GM12892 (cell line): ENCODE measurements around the gene FLNB.

Experiments
- DNase-seq: peaks from one replicate; pipeline ENCODE4 v3.0.0; 2011; ENCODE audit not compliant: insufficient read length
- FAIRE-seq: peaks from 2 replicates; lab custom pipeline; 2011; peaks lifted over from hg19 to GRCh38; lab: Jason Lieb, UNC
- POLR2A ChIP-seq: IDR thresholded peaks from 2 replicates; pipeline ENCODE4 v1.6.1; 2011; ENCODE audit warnings: low read depth, low read length, control low read depth
- POLR2AphosphoS5 ChIP-seq: IDR thresholded peaks from 2 replicates; pipeline ENCODE4 v1.6.1; 2011; ENCODE audit warnings: low read depth, low read length, control low read depth
- TAF1 ChIP-seq: IDR thresholded peaks from 2 replicates; pipeline ENCODE4 v1.6.1; 2011; ENCODE audit warnings: low read depth, mild to moderate bottlenecking, control low read depth, low read length, borderline replicate concordance

FLNB gene

DNA sequence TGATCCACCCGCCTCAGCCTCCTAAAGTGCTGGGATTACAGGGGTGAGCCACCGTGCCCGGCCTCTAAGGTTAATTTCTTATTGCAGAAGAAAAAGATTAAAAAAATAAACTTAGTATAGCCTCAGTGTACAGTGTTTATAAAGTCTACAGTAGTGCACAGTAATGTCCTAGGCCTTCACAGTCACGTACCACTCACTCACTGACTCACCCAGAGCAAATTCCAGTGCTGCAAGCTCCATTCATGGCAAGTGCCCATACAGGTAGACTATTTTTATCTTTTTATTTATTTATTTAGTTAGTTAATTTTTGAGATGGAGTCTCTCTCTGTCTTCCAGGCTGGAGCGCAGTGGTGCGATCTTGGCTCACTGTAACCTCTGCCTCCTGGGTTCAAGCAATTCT, 3.2 kb upstream of the FLNB start:
- no peak for TF ChIP-seq POLR2AphosphoS5
- TF ChIP-seq POLR2A, result no peak
- TF ChIP-seq TAF1, result no peak
- no peak for FAIRE-seq
- DNase-seq, result no peak

DNA sequence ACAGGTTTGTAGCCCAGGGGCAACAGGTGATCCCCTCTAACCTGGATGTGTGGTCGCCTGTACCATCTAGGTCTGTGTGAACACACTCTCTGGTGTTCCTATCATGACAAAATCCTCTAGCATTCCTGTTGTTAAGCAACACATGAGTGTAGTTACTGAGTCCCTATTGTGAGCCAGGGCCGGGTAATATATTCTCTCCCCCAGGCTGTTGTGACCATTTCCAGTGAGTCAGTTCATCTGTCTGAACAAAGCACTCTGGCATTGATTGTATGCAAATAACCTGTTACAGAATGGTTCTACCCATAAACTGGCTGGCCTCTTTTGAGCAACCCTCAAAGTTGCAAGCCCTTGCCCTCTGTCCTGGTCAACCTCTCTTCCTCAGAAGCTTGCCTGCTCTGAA, 2.6 kb upstream of the FLNB start:
- no peak for DNase-seq
- FAIRE-seq, result no peak
- TF ChIP-seq POLR2AphosphoS5 (no peak), POLR2A (no peak), TAF1 (no peak)

DNA sequence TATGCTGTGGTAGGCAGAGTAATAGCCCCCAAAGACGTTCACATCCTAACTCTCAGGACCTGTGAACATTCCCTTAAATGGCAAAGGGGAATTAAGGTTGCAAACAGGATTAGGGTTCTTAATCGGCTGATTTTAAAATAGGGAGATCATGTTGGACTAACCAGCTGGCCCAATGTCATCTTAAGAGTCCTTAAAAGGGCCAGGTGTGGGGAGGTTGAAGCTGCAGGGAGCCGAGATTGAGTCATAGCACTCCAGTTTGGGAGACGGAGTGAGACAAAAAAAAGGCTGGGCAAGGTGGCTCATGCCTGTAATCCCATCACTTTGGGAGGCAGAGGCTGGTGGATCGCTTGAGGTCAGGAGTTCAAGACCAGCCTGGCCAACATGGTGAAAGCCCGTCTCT, 1.6 kb upstream of the FLNB start:
- no peak for FAIRE-seq
- no peak for TF ChIP-seq POLR2A
- TF ChIP-seq TAF1, result no peak
- no peak for TF ChIP-seq POLR2AphosphoS5
- no peak for DNase-seq

DNA sequence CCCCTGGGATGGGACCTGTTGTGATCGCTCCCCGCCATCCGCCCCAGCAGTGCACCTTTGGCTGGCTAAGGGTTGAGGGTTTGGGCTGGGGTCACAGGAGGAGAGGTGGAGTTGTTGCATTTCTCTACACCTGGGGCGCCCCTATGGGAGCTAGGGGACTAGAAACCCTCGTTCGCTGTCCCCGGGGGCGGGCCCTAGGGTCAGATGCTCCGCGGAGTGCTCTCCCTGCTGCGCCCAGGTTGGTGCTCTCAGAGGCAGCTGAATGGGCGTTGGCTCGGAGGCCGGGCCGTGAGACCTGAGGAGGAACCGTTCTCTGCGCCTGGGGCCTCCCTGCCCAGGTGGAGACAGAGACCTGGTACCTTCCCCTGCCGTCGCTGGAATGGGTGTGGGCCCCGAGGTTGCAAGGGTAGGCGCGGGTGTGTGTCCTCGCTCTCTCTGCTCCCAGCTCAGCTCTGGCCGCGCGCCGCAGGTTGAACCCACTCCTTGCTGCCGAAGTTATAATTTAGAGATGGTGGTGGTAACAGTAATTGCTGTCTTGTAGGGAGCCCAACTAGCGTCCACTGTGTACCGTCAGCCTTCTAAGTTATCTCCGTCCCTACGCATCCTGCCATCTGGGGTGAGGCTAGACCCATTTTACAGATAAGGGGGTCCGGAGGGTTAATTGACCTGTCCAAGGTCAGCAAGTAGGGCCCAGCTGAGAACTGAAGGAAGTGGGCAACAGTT, 965 bp downstream of the FLNB start:
- DNase-seq (peak; percentile 48), FAIRE-seq (no peak)
- TF ChIP-seq POLR2A (no peak), POLR2AphosphoS5 (no peak), TAF1 (no peak)

DNA sequence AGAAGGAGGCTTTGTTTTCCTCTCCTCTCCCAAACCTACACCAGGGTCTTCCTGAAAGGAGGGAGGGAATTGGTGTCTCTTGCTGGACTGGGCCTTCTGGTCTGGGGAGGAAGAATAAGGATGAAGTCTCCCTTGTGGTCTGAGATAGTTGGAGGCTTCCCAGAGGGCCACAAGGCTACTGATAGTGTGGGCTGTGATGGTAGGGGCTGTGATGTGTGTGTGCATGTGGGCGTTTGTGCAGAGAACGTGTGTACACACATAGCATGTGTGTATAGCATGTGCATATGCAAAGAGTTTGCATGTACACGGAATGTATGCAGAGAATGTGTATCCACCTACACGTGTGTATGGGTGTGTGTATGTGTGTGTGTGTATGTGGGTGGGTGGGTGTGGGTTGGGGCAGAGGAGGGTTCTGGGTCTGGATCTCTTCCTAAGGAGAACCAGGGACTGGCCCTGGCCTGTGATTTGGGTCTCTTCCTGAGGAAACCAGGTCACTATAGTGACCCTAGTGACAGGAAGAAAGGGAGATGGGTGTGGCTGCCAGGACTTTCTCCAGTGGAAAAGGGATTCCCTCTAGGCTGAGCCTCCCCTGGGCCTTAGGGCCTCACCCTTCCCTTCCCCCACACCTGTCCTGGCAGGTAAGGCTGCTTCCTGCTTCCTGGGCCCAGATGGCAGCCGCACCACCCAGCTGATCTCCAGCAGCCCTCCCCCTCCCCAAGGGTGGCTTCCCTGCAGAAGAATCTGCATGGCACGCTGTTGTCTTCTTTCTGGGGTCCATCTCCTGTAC, 1.7 kb downstream of the FLNB start:
- FAIRE-seq (no peak), DNase-seq (no peak)
- TF ChIP-seq TAF1 (no peak), POLR2AphosphoS5 (no peak)

DNA sequence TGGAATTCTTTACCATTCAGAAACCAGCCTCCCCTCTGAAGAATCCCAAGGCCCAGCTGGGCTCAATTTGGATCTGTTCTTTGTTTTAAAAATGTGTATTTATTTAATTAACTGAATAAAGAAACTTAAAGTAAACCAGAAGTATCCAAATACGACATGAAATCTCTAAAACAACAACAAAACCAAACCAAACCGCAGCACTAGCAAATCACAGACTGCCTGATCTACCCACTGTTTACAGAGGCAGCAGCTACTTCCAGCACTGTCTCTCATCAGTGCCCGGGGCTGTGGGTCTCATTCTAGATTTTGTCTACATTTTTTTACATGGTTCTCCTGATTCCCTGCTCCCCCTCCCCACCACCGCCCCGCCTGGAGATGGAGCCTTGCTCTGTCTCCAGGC, 2.3 kb downstream of the FLNB start:
- no peak for DNase-seq
- no peak for TF ChIP-seq TAF1
- no peak for FAIRE-seq

DNA sequence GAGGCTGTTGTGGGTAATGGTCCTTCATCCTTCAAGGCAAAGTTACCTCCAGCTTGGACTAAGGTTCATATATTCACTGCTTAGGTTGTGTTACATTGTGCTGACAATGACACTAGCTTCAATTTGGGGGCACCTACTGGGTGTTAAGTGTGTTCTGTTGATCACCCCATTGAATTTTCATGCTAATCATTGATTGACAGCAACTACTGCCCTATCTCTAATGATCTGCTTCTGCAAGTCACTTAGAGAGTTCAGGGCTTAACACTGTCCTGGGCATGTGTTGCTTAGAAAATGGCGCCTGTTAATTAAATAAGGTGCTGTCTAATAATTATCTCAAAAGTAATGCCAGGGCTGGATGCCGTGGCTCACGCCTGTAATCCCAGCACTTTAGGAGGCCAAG, 3.4 kb downstream of the FLNB start:
- TF ChIP-seq TAF1 (no peak), POLR2AphosphoS5 (no peak), POLR2A (no peak)
- FAIRE-seq (no peak), DNase-seq (no peak)

DNA sequence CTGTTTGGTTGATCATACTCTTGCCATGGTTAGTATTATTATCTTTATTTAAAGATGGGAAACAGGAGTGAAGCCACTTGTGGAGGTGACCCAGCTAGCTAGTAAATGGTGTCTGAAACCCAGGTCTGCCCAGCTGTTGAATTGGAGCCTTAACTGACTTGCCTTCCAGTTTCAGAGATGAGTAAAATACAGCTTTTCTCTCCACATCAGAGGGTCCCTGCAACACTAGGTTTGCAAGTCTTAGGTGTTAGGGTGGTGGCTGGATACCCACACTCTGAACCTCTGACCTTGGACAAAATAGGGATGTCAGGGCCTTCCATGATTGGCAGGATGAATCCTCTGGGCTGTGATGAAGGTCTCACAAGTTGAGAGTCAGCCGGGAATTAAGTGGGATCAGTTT, 4.1 kb downstream of the FLNB start:
- TF ChIP-seq POLR2AphosphoS5 (no peak), TAF1 (no peak), POLR2A (no peak)
- FAIRE-seq (no peak), DNase-seq (no peak)

DNA sequence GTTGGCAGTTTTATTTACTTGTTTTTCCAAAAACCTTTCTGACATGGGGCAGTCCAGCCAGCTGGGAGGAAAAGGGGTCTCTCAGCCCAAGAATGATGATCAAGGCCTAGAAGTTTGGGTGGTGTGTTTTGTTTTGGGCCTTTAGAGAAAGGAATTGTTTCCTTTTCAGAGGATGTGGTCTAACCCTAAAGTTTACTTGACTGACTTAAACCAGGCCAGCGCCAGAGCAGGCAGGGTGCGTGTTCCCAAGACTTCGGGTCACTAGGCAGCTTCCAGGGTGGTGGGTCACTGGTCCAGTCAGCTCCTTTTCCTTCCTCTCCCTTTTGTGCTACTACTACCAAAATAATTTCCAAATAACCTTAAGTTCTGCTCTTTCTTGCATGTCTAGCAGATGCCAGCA, 4.9 kb downstream of the FLNB start:
- DNase-seq (no peak), FAIRE-seq (no peak)
- no peak for TF ChIP-seq POLR2A
- TF ChIP-seq POLR2AphosphoS5, result no peak
- no peak for TF ChIP-seq TAF1

DNA sequence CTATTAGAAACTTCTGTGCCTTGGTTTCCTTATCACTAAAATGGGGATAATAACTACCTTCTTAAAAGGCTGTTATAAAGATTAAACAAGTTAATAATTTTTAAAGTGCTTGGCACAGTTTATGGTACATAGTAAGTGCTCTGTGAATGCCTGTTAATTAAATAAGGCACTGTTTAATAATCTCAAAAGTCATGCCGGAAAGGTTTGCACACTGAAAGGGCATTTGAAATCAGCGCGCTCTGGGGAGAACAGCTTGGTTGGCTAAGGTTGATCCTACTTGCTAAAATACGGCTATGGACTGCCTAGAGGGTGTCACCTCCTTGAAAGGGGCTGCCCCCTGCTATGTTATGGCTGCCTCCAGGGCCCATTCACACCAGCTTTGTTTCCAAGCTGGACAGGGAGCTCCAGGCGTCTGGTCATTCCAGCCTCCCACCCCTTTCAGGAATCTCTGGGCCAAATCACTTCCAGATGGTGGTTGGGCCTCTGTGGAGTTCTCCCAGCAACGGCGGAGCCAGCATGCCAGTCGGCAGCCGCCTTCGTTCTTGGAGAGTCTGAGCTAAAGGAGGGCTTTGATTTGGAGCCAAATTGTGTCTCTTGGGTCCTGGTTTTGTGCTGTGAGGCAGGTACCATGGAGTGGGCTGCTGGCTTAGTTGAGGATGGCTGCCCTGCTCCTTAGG, 5.9 kb downstream of the FLNB start:
- FAIRE-seq (no peak), DNase-seq (no peak)
- no peak for TF ChIP-seq POLR2AphosphoS5
- no peak for TF ChIP-seq TAF1
- no peak for TF ChIP-seq POLR2A

DNA sequence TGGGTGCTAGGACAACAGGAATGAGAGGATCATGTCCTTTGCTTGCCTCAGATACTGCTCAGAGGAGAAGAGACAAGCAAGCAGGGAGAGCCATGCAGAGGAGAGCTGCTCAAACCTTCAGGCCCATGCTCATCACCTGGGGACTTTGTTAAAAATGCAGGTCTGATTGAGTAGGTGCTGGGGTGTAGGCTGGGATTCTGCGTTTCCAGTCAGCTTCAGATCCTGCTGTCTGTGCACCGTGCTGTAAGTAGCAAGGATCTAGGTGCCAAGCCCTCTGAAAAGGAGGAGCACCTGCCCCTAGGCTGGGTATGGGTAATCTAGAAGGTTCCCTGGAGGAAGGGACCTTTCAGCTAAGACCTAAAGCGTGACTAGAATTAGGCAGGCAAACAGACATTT, 7.3 kb downstream of the FLNB start:
- no peak for FAIRE-seq
- no peak for DNase-seq
- TF ChIP-seq TAF1, result no peak
- TF ChIP-seq POLR2A, result no peak
- TF ChIP-seq POLR2AphosphoS5, result no peak

DNA sequence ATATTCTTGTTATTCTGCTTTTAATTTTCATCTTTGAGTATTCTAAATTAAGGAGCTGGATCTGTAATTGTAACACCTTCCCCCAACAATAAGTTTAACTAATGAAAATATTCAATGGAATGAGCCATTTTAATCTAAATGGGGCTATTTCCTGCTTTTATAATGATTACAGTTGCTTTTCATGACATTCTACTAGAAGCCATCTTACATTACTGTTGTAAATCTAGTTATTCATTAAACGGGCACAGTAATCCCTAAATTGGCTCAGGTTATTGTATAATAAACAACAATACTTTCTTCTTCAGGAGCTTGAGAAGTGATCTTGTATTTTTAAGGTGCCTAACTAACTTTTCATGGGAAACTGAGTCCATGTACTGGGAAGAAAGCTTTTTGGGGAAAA, 8.5 kb downstream of the FLNB start:
- no peak for FAIRE-seq
- TF ChIP-seq POLR2A (no peak), POLR2AphosphoS5 (no peak), TAF1 (no peak)
- DNase-seq, result no peak
